Transverse colon (tissue), 4 donors: ENCODE measurements around the gene HPGD. TPM values are rescaled to one million over a fixed set of nuclear protein-coding genes. Genes with fewer than 3 reads are reported as not detected.

Experiments used
- DNase-seq: peaks from one replicate; pipeline ENCODE4 v3.0.0-alpha.2; 2019
- H3K27ac ChIP-seq, 4 donors: fragments of 200-600 bp; sonication (generic); 2 replicates each; pipeline ENCODE4 v1.5.1; 2016 to 2018; ENCODE audit warnings: inconsistent platforms in 4 of 4
- H3K27me3 ChIP-seq: fragments of 200-600 bp; sonication (generic); 2 replicates; pipeline ENCODE4 v1.5.1; 2017; ENCODE audit warnings: inconsistent platforms
- H3K36me3 ChIP-seq, 4 donors: fragments of 200-600 bp; sonication (generic); 2 replicates each; pipeline ENCODE4 v1.5.1; 2017 to 2019; ENCODE audit warnings: inconsistent platforms in 4 of 4
- H3K4me1 ChIP-seq, 4 donors: fragments of 200-600 bp; sonication (generic); 2 replicates each; pipeline ENCODE4 v1.5.1; 2017 to 2020; ENCODE audit warnings: inconsistent platforms in 4 of 4
- H3K4me3 ChIP-seq, 4 donors: fragments of 200-600 bp; sonication (generic); 1 replicate in 1 of 4; 2 replicates in 3 of 4; pipeline versions ENCODE4 v1.5.1 to v1.6.1; 2017 to 2019; ENCODE audit warnings: inconsistent platforms in 4 of 4
- H3K9me3 ChIP-seq, 2 donors: fragments of 200-600 bp; sonication (generic); 2 replicates each; pipeline ENCODE4 v1.5.1; 2017 to 2019; ENCODE audit warnings: inconsistent platforms in 2 of 2
- CTCF ChIP-seq, 5 experiments: fragments of 200-600 bp in 3 of 5; fragments of 450-650 bp in 2 of 5; sonication (generic) in 3 of 5; IDR thresholded peaks; 1 replicate in 2 of 5; 2 replicates in 3 of 5; pipeline ENCODE4 v1.5.1; 2016 to 2017; ENCODE audit warnings: antibody characterized with exemption in 5 of 5, inconsistent platforms in 3 of 5, mild to moderate bottlenecking in 2 of 5, moderate library complexity in 1 of 5
- EP300 ChIP-seq: sonication (generic); formaldehyde crosslinking; IDR thresholded peaks from one replicate; pipeline ENCODE4 v1.6.1; 2017; ENCODE audit warnings: antibody characterized with exemption, low read depth
- POLR2A ChIP-seq: fragments of 450-650 bp; IDR thresholded peaks from one replicate; pipeline ENCODE4 v1.6.1; 2016; ENCODE audit warnings: antibody characterized with exemption, mild to moderate bottlenecking, moderate library complexity
- POLR2AphosphoS5 ChIP-seq, 3 donors: sonication (generic); formaldehyde crosslinking; IDR thresholded peaks; one replicate each; pipeline ENCODE4 v1.6.1; 2016; ENCODE audit warnings: antibody characterized with exemption in 3 of 3
- WGBS, 2 donors: methylation state at CpG; one replicate each; pipeline ENCODE4 v1.1.5; 2018; ENCODE audit warnings: low coverage in 1 of 2; 5-methylcytosine and 5-hydroxymethylcytosine counted together
- in situ Hi-C, 4 donors: fragments of 200-750 bp; cut with MboI; loops; one replicate each; pipeline versions ENCODE4 v1.15.0 to v1.15.1; 2017; ENCODE audit warnings: low sequenced_read_pairs in 3 of 4, low pct_ligation_motif_present in 1 of 4, low pct_unique_long_range_greater_than_20kb in 1 of 4
- intact Hi-C: fragments of 100-400 bp; cut with DNase I; formaldehyde crosslinking; loops from one replicate; pipeline ENCODE4 v1.15.1; 2023; ENCODE audit warnings: low total_unique reads
- total RNA-seq, 4 donors: library from RNA; depleted of rRNA; stranded (reverse); fragments of >200 nt; gene quantifications; one replicate each; pipeline ENCODE4 v1.1.0, GENCODE V29; 2016

The HPGD gene
- total RNA-seq, 4 donors from 2014 or later, result 33.0 to 602 (median 361) TPM

- Histone ChIP-seq H3K9me3 (no peaks in the 10 kb centered on the region), H3K36me3 (no peaks in the 10 kb centered on the region), H3K27ac (no peak overlapping the region), H3K4me1 (no peaks in the 10 kb centered on the region), H3K27me3 (no peaks in the 10 kb centered on the region), H3K4me3 (no peak overlapping the region)
- DNase-seq, result no peak
- intact Hi-C loops (no loop called here), in situ Hi-C loops (no loop called here)
- 54 to 61% methylated on average over 2 to 3 of the region's 3 CpGs for WGBS, 2 donors
- TF ChIP-seq POLR2AphosphoS5 (IDR thresholded peaks at IDR 0.05), result no peak
- TF ChIP-seq EP300, result no peak
- TF ChIP-seq POLR2A, result no peak
- no peak for TF ChIP-seq CTCF (IDR thresholded peaks at IDR 0.05)
These were observed 15.3 kb upstream of the HPGD start for GRCh38 chr4:174537634-174538033.

GRCh38 chr4:174534461-174534860, 12.2 kb upstream of the HPGD start:
- Histone ChIP-seq H3K27me3 (no peaks in the 10 kb centered on the region), H3K27ac (no peak overlapping the region), H3K4me3 (no peak overlapping the region), H3K36me3 (no peaks in the 10 kb centered on the region), H3K9me3 (no peaks in the 10 kb centered on the region), H3K4me1 (no peaks in the 10 kb centered on the region)
- TF ChIP-seq POLR2AphosphoS5 (IDR thresholded peaks at IDR 0.05), result no peak
- no peak for TF ChIP-seq CTCF (IDR thresholded peaks at IDR 0.05)
- TF ChIP-seq POLR2A, result no peak
- no peak for TF ChIP-seq EP300
- in situ Hi-C loops, result no loop called here
- 94 to 96% methylated on average over 2 to 3 of the region's 3 CpGs for WGBS, 2 donors
- intact Hi-C loops, result no loop called here
- DNase-seq, result no peak

- intact Hi-C loops (no loop called here), in situ Hi-C loops (no loop called here)
- Histone ChIP-seq H3K27me3 (no peaks in the 10 kb centered on the region), H3K36me3 (no peaks in the 10 kb centered on the region), H3K27ac (no peak overlapping the region), H3K4me3 (no peak overlapping the region), H3K9me3 (no peaks in the 10 kb centered on the region), H3K4me1 (no peaks in the 10 kb centered on the region)
- DNase-seq, result no peak
- TF ChIP-seq CTCF (IDR thresholded peaks at IDR 0.05) (no peak), POLR2AphosphoS5 (IDR thresholded peaks at IDR 0.05) (no peak), POLR2A (no peak), EP300 (no peak)
These were observed 10.2 kb upstream of the HPGD start for GRCh38 chr4:174532445-174532844.

- Histone ChIP-seq H3K27ac (no peak overlapping the region), H3K36me3 (no peaks in the 10 kb centered on the region), H3K9me3 (no peaks in the 10 kb centered on the region), H3K4me3 (no peak overlapping the region), H3K4me1 (no peaks in the 10 kb centered on the region), H3K27me3 (no peaks in the 10 kb centered on the region)
- intact Hi-C loops (no loop called here), in situ Hi-C loops (no loop called here)
- TF ChIP-seq POLR2AphosphoS5 (IDR thresholded peaks at IDR 0.05) (no peak), EP300 (no peak), POLR2A (no peak), CTCF (IDR thresholded peaks at IDR 0.05) (no peak)
- DNase-seq, result no peak
These were observed 9.2 kb upstream of the HPGD start for GRCh38 chr4:174531486-174531885.
